ENCODE data around the gene TRERF1. TPM values are rescaled to one million over a fixed set of nuclear protein-coding genes. Genes with fewer than 3 reads are reported as not detected.
"Not testable (repeated sequence)": the region's sequence is repeated elsewhere in the genome, so short reads cannot be mapped to it uniquely, and the experiment has no call there.

Gene TRERF1
- total RNA-seq, 1 experiment from 2014 or later, result 22.3 TPM

DNA sequence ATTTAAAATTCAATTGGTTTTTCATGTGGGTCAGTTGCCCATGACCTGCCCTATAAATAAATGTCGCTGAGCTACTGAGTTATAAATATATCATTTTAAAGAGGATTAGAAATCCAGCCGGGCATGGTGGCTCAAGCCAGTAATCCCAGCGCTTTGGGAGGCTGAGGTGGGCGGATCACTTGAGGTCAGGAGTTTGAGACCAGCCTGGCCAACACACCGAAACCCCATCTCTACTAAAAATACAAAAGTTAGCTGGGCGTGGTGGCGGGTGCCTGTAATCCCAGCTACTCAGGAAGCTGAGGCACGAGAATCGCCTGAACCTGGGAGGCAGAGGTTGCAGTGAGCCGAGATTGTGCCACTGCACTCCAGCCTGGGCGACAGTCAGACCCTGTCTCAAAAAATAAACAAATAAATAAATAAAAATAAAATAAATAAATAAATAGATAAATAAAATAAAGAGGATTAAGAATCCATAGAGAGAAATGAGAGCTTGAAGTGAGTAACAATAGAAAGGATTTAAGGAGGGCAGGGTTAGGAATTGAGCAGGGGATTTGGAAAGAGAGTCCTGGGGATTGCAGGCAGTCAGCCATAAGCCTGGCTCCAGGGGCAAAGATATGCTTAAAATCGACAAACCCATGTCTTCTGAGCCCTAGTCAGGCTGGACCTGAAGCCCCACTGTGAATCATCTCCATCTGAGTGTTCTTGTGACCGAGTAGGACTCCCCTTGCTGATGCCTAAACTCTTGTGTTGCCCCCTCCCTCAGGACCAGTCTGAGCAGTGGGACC, 249.4 kb downstream of the TRERF1 start:
- DNase-seq (ENCODE audit: low spot score); H3K4me3 Mint-ChIP-seq; POLR2A ChIA-PET; H3K27me3 Mint-ChIP-seq (ENCODE audit: low read depth); H3K9me3 Mint-ChIP-seq; H3K4me1 Mint-ChIP-seq; H3K27ac Mint-ChIP-seq; ATAC-seq: not testable (repeated sequence)
- CTCF ChIA-PET, result interaction anchor here (1.1 to 1.7 kb wide), 6 partner anchors 9 to 106 kb away, joined by 3 to 6 read pairs (median 5); no protein-coding TSS in a partner anchor
- peaks cover 19% of the 10 kb centered on the region for H3K36me3 Mint-ChIP-seq
- TF ChIP-seq HMGA2 (CRISPR knock-in tag; IDR thresholded peaks at IDR 0.05), result peak; percentile 48; the same call in 1 of the 2 replicates

- peaks cover 16% of the 10 kb centered on the region for H3K36me3 Mint-ChIP-seq
Measured at GRCh38 chr6:42201382-42201781, 250.3 kb downstream of the TRERF1 start.

GRCh38 chr6:42200035-42200434, 251.7 kb downstream of the TRERF1 start:
- ChIA-PET POLR2A (no interaction called here), CTCF (interaction anchor here (0.8 kb wide), 1 partner anchor 104 kb away, joined by 4 read pairs; no protein-coding TSS in a partner anchor)
- H3K27ac Mint-ChIP-seq, result no peak overlapping the region
- ATAC-seq, result no peak
- no peaks in the 10 kb centered on the region; the same call in 1 of the 2 replicates for H3K27me3 Mint-ChIP-seq (ENCODE audit: low read depth)
- peaks cover 8% of the 10 kb centered on the region for H3K36me3 Mint-ChIP-seq
- no peaks in the 10 kb centered on the region for H3K4me1 Mint-ChIP-seq
- no peak overlapping the region for H3K4me3 Mint-ChIP-seq
- TF ChIP-seq TEAD1 (CRISPR knock-in tag; IDR thresholded peaks at IDR 0.05) (no peak), ATF1 (CRISPR knock-in tag; IDR thresholded peaks at IDR 0.05) (no peak), EMX1 (CRISPR knock-in tag; IDR thresholded peaks at IDR 0.05) (no peak), STAT6 (CRISPR knock-in tag; conservative IDR thresholded peaks at IDR 0.05; ENCODE audit: low read depth) (no peak), GABPB1 (CRISPR knock-in tag; IDR thresholded peaks at IDR 0.05) (no peak), FOXK1 (CRISPR knock-in tag; IDR thresholded peaks at IDR 0.05) (no peak), GRHL2 (CRISPR knock-in tag; IDR thresholded peaks at IDR 0.05; ENCODE audit: insufficient replicate concordance, severe bottlenecking) (no peak), ZNF138 (CRISPR knock-in tag; conservative IDR thresholded peaks at IDR 0.05) (no peak), ZNF219 (CRISPR knock-in tag; IDR thresholded peaks at IDR 0.05; ENCODE audit: borderline replicate concordance) (no peak), ZNF671 (CRISPR knock-in tag; IDR thresholded peaks at IDR 0.05) (no peak)
- TF ChIP-seq, protein P1, sequence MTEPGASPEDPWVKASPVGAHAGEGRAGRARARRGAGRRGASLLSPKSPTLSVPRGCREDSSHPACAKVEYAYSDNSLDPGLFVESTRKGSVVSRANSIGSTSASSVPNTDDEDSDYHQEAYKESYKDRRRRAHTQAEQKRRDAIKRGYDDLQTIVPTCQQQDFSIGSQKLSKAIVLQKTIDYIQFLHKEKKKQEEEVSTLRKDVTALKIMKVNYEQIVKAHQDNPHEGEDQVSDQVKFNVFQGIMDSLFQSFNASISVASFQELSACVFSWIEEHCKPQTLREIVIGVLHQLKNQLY (CRISPR knock-in tag; IDR thresholded peaks at IDR 0.05), result no peak
- no peaks in the 10 kb centered on the region for H3K9me3 Mint-ChIP-seq
- DNase-seq (ENCODE audit: low spot score), result no peak

More at GRCh38 chr6:42201382-42201781, 250.3 kb downstream of the TRERF1 start:
- TF ChIP-seq ZMAT4 (CRISPR knock-in tag; IDR thresholded peaks at IDR 0.05) (no peak), ZNF671 (CRISPR knock-in tag; IDR thresholded peaks at IDR 0.05) (no peak), MAX (CRISPR knock-in tag; IDR thresholded peaks at IDR 0.05) (no peak), NFE2L1 (CRISPR knock-in tag; IDR thresholded peaks at IDR 0.05) (no peak)
- TF ChIP-seq, protein P2, sequence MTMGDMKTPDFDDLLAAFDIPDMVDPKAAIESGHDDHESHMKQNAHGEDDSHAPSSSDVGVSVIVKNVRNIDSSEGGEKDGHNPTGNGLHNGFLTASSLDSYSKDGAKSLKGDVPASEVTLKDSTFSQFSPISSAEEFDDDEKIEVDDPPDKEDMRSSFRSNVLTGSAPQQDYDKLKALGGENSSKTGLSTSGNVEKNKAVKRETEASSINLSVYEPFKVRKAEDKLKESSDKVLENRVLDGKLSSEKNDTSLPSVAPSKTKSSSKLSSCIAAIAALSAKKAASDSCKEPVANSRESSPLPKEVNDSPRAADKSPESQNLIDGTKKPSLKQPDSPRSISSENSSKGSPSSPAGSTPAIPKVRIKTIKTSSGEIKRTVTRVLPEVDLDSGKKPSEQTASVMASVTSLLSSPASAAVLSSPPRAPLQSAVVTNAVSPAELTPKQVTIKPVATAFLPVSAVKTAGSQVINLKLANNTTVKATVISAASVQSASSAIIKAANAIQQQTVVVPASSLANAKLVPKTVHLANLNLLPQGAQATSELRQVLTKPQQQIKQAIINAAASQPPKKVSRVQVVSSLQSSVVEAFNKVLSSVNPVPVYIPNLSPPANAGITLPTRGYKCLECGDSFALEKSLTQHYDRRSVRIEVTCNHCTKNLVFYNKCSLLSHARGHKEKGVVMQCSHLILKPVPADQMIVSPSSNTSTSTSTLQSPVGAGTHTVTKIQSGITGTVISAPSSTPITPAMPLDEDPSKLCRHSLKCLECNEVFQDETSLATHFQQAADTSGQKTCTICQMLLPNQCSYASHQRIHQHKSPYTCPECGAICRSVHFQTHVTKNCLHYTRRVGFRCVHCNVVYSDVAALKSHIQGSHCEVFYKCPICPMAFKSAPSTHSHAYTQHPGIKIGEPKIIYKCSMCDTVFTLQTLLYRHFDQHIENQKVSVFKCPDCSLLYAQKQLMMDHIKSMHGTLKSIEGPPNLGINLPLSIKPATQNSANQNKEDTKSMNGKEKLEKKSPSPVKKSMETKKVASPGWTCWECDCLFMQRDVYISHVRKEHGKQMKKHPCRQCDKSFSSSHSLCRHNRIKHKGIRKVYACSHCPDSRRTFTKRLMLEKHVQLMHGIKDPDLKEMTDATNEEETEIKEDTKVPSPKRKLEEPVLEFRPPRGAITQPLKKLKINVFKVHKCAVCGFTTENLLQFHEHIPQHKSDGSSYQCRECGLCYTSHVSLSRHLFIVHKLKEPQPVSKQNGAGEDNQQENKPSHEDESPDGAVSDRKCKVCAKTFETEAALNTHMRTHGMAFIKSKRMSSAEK (CRISPR knock-in tag; IDR thresholded peaks at IDR 0.05; ENCODE audit: borderline replicate concordance), result no peak
- DNase-seq (ENCODE audit: low spot score) (no peak), ATAC-seq (no peak)
- Mint-ChIP-seq H3K27ac (no peak overlapping the region), H3K27me3 (ENCODE audit: low read depth) (no peaks in the 10 kb centered on the region; the same call in 1 of the 2 replicates), H3K4me3 (no peak overlapping the region), H3K4me1 (no peaks in the 10 kb centered on the region), H3K9me3 (no peaks in the 10 kb centered on the region)
- ChIA-PET CTCF (no interaction called here), POLR2A (no interaction called here)

All from WTC11 (cell line).